A549 (cell line): ENCODE measurements around the gene PRR15L.

Experiments
- CEBPB ChIP-seq, 2 experiments: fragments of >200 bp in 1 of 2; sonication (Bioruptor Twin) in 1 of 2; formaldehyde crosslinking in 1 of 2; IDR thresholded peaks; 2 replicates each; pipeline ENCODE4 v1.6.1; 2012 to 2016
- EP300 ChIP-seq, 2 experiments: fragments of >200 bp; sonication (Bioruptor Twin); formaldehyde crosslinking; IDR thresholded peaks; 2 replicates in 1 of 2; 3 replicates in 1 of 2; pipeline ENCODE4 v1.6.1; 2016 to 2017
- GATA3 ChIP-seq: IDR thresholded peaks from 2 replicates; pipeline ENCODE4 v1.6.1; 2012; ENCODE audit warnings: borderline replicate concordance
- JUN ChIP-seq, 2 experiments: fragments of >200 bp; sonication (Bioruptor Twin); formaldehyde crosslinking; IDR thresholded peaks; 2 replicates in 1 of 2; 3 replicates in 1 of 2; pipeline ENCODE4 v1.6.1; 2016 to 2017
- MAFK ChIP-seq: fragments of 450-650 bp; IDR thresholded peaks from 2 replicates; pipeline ENCODE4 v1.6.1; 2014; ENCODE audit not compliant: partially characterized antibody
- MAX ChIP-seq: IDR thresholded peaks from 2 replicates; pipeline ENCODE4 v1.6.1; 2012
- MYC ChIP-seq: IDR thresholded peaks from 2 replicates; pipeline ENCODE4 v1.6.1; 2012; ENCODE audit warnings: mild to moderate bottlenecking, inconsistent platforms, low read length, improper control_type of control experiment, borderline replicate concordance
- NPAS2 ChIP-seq: fragments of 250-450 bp; sonication (Bioruptor Pico); IDR thresholded peaks from 2 replicates; pipeline ENCODE4 v1.8.0; 2022; ENCODE audit warnings: mild to moderate bottlenecking, moderate library complexity, borderline replicate concordance
- POLR2A ChIP-seq: IDR thresholded peaks from 2 replicates; pipeline ENCODE4 v1.6.1; 2012; ENCODE audit warnings: mild to moderate bottlenecking, low read length
- REST ChIP-seq: fragments of 200-600 bp; sonication (generic); IDR thresholded peaks from 2 replicates; pipeline ENCODE4 v1.6.1; 2016; ENCODE audit warnings: antibody characterized with exemption, mild to moderate bottlenecking, moderate library complexity
- RFX5 ChIP-seq: fragments of 450-650 bp; IDR thresholded peaks from 2 replicates; pipeline ENCODE4 v1.7.1; 2014; ENCODE audit warnings: antibody characterized with exemption, mild to moderate bottlenecking, moderate library complexity
- SREBF2 ChIP-seq: fragments of 450-650 bp; IDR thresholded peaks from 2 replicates; pipeline ENCODE4 v1.6.1; 2014; ENCODE audit warnings: mild to moderate bottlenecking, moderate library complexity
- TP53 ChIP-seq: fragments of 250-450 bp; sonication (Bioruptor Pico); IDR thresholded peaks from 2 replicates; pipeline ENCODE4 v1.5.0; 2021; ENCODE audit warnings: mild to moderate bottlenecking, moderate library complexity
- TF ChIP-seq, protein P1 (sequence below): fragments of >200 bp; sonication (Bioruptor Twin); formaldehyde crosslinking; IDR thresholded peaks from 3 replicates; pipeline ENCODE4 v1.5.1; 2016

DNA sequence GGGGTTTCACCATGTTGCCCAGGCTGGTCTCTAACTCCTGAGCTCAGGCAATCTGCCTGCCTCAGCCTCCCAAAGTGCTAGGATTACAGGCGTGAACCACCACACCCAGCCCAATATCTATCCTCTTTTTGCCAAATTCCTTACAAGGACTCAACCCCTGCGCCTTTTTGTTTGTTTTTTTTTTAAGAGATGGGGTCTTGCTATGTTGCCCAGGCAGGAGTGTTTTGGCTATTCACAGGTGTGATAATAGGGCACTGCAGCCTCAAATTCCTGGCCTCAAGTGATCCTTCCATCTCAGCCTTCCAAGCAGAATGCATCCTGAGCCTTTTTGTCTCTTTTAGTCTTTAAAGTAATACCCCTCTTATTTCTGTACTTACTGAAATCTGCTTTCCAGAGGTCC, 44.6 kb downstream of the PRR15L start:
- TF ChIP-seq EP300 (IDR thresholded peaks at IDR 0.05) = no peak
- TF ChIP-seq, protein P1, sequence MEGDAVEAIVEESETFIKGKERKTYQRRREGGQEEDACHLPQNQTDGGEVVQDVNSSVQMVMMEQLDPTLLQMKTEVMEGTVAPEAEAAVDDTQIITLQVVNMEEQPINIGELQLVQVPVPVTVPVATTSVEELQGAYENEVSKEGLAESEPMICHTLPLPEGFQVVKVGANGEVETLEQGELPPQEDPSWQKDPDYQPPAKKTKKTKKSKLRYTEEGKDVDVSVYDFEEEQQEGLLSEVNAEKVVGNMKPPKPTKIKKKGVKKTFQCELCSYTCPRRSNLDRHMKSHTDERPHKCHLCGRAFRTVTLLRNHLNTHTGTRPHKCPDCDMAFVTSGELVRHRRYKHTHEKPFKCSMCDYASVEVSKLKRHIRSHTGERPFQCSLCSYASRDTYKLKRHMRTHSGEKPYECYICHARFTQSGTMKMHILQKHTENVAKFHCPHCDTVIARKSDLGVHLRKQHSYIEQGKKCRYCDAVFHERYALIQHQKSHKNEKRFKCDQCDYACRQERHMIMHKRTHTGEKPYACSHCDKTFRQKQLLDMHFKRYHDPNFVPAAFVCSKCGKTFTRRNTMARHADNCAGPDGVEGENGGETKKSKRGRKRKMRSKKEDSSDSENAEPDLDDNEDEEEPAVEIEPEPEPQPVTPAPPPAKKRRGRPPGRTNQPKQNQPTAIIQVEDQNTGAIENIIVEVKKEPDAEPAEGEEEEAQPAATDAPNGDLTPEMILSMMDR = no peak
- TF ChIP-seq POLR2A = no peak
- TF ChIP-seq RFX5 = no peak
- TF ChIP-seq TP53 = no peak
- TF ChIP-seq GATA3 = no peak
- TF ChIP-seq SREBF2 = no peak
- no peak for TF ChIP-seq REST
- no peak for TF ChIP-seq CEBPB (IDR thresholded peaks at IDR 0.05)
- TF ChIP-seq MAFK = no peak
- TF ChIP-seq MAX = no peak
- TF ChIP-seq NPAS2 (CRISPR knock-in tag) = no peak
- TF ChIP-seq MYC = no peak
- TF ChIP-seq JUN (IDR thresholded peaks at IDR 0.05) = no peak
